ENCODE results near the gene GRIN2A.

- TF ChIP-seq, protein P1, sequence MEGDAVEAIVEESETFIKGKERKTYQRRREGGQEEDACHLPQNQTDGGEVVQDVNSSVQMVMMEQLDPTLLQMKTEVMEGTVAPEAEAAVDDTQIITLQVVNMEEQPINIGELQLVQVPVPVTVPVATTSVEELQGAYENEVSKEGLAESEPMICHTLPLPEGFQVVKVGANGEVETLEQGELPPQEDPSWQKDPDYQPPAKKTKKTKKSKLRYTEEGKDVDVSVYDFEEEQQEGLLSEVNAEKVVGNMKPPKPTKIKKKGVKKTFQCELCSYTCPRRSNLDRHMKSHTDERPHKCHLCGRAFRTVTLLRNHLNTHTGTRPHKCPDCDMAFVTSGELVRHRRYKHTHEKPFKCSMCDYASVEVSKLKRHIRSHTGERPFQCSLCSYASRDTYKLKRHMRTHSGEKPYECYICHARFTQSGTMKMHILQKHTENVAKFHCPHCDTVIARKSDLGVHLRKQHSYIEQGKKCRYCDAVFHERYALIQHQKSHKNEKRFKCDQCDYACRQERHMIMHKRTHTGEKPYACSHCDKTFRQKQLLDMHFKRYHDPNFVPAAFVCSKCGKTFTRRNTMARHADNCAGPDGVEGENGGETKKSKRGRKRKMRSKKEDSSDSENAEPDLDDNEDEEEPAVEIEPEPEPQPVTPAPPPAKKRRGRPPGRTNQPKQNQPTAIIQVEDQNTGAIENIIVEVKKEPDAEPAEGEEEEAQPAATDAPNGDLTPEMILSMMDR (IDR thresholded peaks at IDR 0.05), result no peak
- TF ChIP-seq ZFX (IDR thresholded peaks at IDR 0.05; ENCODE audit: borderline replicate concordance), result no peak
Observed at GRCh38 chr16:9913604-9914326, 268.5 kb downstream of the GRIN2A start.
